HepG2 (cell line): ENCODE results near the gene TYMS. TPM values are rescaled to one million over a fixed set of nuclear protein-coding genes. Genes with fewer than 3 reads are reported as not detected.

Source experiments
- ATAC-seq: fragments of 200-7000 bp; cut with Tn5 transposase; 3 replicates; pipeline ENCODE4 v1.9.1; 2020; ENCODE audit warnings: mild to moderate bottlenecking, moderate library complexity
- BruUV-seq: library from RNA; stranded (reverse); fragments of 400-500 nt; replicated peaks from 2 replicates; lab custom pipeline; 2021; lab: Mats Ljungman, UMichigan
- CTCF ChIA-PET: fragments of 300-600 bp; formaldehyde crosslinking; extraction: SDS; loops from one replicate; lab custom pipeline; 2021; ENCODE audit warnings: low total read pairs, inconsistent platforms, low intra/inter-chr PET ratio; lab: Yijun Ruan, JAX
- POLR2A ChIA-PET: fragments of 350-600 bp; sonication (Branson Sonifier 250); formaldehyde crosslinking; loops from one replicate; lab custom pipeline; 2020; ENCODE audit warnings: antibody characterized with exemption, inconsistent platforms; lab: Yijun Ruan, JAX
- DNase-seq: peaks from one replicate; pipeline ENCODE4 v3.0.0-alpha.2; 2015; ENCODE audit warnings: low spot score
- FAIRE-seq: peaks from 3 replicates; lab custom pipeline; 2011; peaks lifted over from hg19 to GRCh38; lab: Jason Lieb, UNC
- H2AFZ ChIP-seq: one replicate; pipeline ENCODE4 v1.6.1; 2011; ENCODE audit warnings: low read length, inconsistent platforms
- H3K27ac ChIP-seq: fragments of 300-600 bp; 3 replicates; pipeline ENCODE4 v1.8.0; 2011; ENCODE audit warnings: mixed run types, mild to moderate bottlenecking, mixed read lengths, low read length, inconsistent platforms; ENCODE audit not compliant: insufficient read depth; ENCODE audit errors: extremely low read length
- H3K27me3 ChIP-seq, 2 experiments: fragments of 200-600 bp in 1 of 2; 2 replicates in 1 of 2; 3 replicates in 1 of 2; pipeline versions ENCODE4 v1.6.0 to v1.8.0; 2011; ENCODE audit warnings: low read length in 2 of 2, mild to moderate bottlenecking in 2 of 2, moderate library complexity in 2 of 2, inconsistent platforms in 1 of 2; ENCODE audit not compliant: insufficient read depth in 2 of 2, control insufficient read depth in 1 of 2
- H3K36me3 ChIP-seq, 2 experiments: fragments of 200-600 bp in 1 of 2; replicated peaks in 1 of 2; 2 replicates in 1 of 2; 3 replicates in 1 of 2; pipeline versions ENCODE4 v1.5.1 to v1.8.0; 2011; ENCODE audit warnings: low read length in 2 of 2, inconsistent platforms in 1 of 2; ENCODE audit not compliant: insufficient read depth in 2 of 2, control insufficient read depth in 1 of 2
- H3K4me1 ChIP-seq: 2 replicates; pipeline ENCODE4 v1.5.1; 2012; ENCODE audit warnings: low read length, inconsistent platforms; ENCODE audit not compliant: insufficient read depth
- H3K4me2 ChIP-seq: 2 replicates; pipeline ENCODE4 v1.6.0; 2011; ENCODE audit warnings: low read depth, low read length, inconsistent platforms
- H3K4me3 ChIP-seq, 3 experiments: fragments of 200-600 bp in 1 of 3; sonication (generic), shearing (Covaris generic) in 1 of 3; replicated peaks in 1 of 3; 2 replicates each; pipeline ENCODE4 v1.5.1; 2011 to 2016; ENCODE audit warnings: low read length in 3 of 3, inconsistent platforms in 2 of 3, low read depth in 2 of 3, mild to moderate bottlenecking in 2 of 3, control low read depth in 1 of 3, mixed read lengths in 1 of 3; ENCODE audit not compliant: insufficient read depth in 1 of 3
- H3K79me2 ChIP-seq: one replicate; pipeline ENCODE4 v1.6.1; 2011; ENCODE audit warnings: low read length, inconsistent platforms; ENCODE audit not compliant: insufficient read depth
- H3K9ac ChIP-seq: 2 replicates; pipeline ENCODE4 v1.6.0; 2011; ENCODE audit warnings: mild to moderate bottlenecking, low read depth, low read length, inconsistent platforms; ENCODE audit not compliant: insufficient read depth
- H3K9me3 ChIP-seq: 2 replicates; pipeline ENCODE4 v1.5.1; 2012; ENCODE audit warnings: mild to moderate bottlenecking, low read length
- H4K20me1 ChIP-seq: 2 replicates; pipeline ENCODE4 v1.6.0; 2011; ENCODE audit warnings: inconsistent platforms, mild to moderate bottlenecking, low read length, moderate library complexity; ENCODE audit not compliant: insufficient read depth
- PATZ1 ChIP-seq: sonication (generic); formaldehyde crosslinking; IDR thresholded peaks from 2 replicates; pipeline ENCODE4 v1.4.0; 2020; ENCODE audit warnings: missing genetic modification reagents
- POLR2A ChIP-seq, 2 experiments: IDR thresholded peaks; 2 replicates each; pipeline ENCODE4 v1.6.1; 2011; ENCODE audit warnings: low read depth in 2 of 2, low read length in 2 of 2, mild to moderate bottlenecking in 1 of 2, moderate library complexity in 1 of 2; ENCODE audit not compliant: insufficient read depth in 1 of 2
- RARG ChIP-seq: sonication (generic); formaldehyde crosslinking; IDR thresholded peaks from 2 replicates; pipeline ENCODE4 v1.4.0; 2020; ENCODE audit warnings: low read depth, mild to moderate bottlenecking, missing genetic modification reagents
- RBM22 ChIP-seq: fragments of 200-400 bp; formaldehyde crosslinking; optimal IDR thresholded peaks from 2 replicates; pipeline ENCODE3; 2017; ENCODE audit warnings: mild to moderate bottlenecking, low read length, moderate library complexity
- RNF219 ChIP-seq: sonication (generic); formaldehyde crosslinking; IDR thresholded peaks from 2 replicates; pipeline ENCODE4 v1.5.0; 2020; ENCODE audit warnings: mild to moderate bottlenecking, missing genetic modification reagents
- UBTF ChIP-seq: sonication (generic); formaldehyde crosslinking; IDR thresholded peaks from 2 replicates; pipeline ENCODE4 v1.4.0; 2020; ENCODE audit warnings: mild to moderate bottlenecking, missing genetic modification reagents
- ZSCAN21 ChIP-seq: sonication (generic); formaldehyde crosslinking; IDR thresholded peaks from 2 replicates; pipeline ENCODE4 v1.8.0; 2022; ENCODE audit warnings: mild to moderate bottlenecking, missing genetic modification reagents, moderate library complexity, borderline replicate concordance
- WGBS: methylation state at CpG from one replicate; pipeline ENCODE4 v1.1.6; 2017; ENCODE audit warnings: low lambda C conversion rate; 5-methylcytosine and 5-hydroxymethylcytosine counted together
- in situ Hi-C: cut with HindIII; loops from 2 replicates; pipeline ENCODE4 v1.10.0; 2017; ENCODE audit warnings: low pct_unique_long_range_greater_than_20kb; ENCODE audit not compliant: extremely low pct_ligation_motif_present
- intact Hi-C: fragments of 100-400 bp; cut with micrococcal nuclease; formaldehyde crosslinking; loops from one replicate; pipeline ENCODE4 v1.10.0; 2022; ENCODE audit not compliant: unreplicated experiment
- polyA plus RNA-seq, 8 experiments: library from polyadenylated mRNA; depleted of rRNA in 3 of 8; stranded (reverse) in 7 of 8; unstranded in 1 of 8; fragments of >200 nt; fragmentation: Illumina TruSeq in 4 of 8; extraction: Trizol in 4 of 8; gene quantifications; 2 replicates each; pipeline versions ENCODE4 v1.2.1 to v1.2.3, GENCODE V29; 2011 to 2016; ENCODE audit warnings: low read depth in 4 of 8, missing spikeins in 1 of 8, mixed read lengths in 1 of 8; ENCODE audit not compliant: insufficient read depth in 1 of 8
- total RNA-seq, 5 experiments: library from RNA; depleted of rRNA; stranded (reverse); fragments of >200 nt; fragmentation: Illumina TruSeq; extraction: Trizol; gene quantifications; 2 replicates each; pipeline ENCODE4 v1.2.3, GENCODE V29; 2016; ENCODE audit warnings: low read depth in 1 of 5

Gene TYMS
- total and polyA plus RNA-seq, 2 of the 13 experiments (the other 11 are each of a cell fraction or from before 2014, with no cell fraction given) = 80.1 to 106 TPM

- H4K20me1 ChIP-seq = peaks cover 3% of the 10 kb centered on the region; the same call in 1 of the 2 replicates
- no TSS peak for BruUV-seq
- no peak overlapping the region for H3K4me3 ChIP-seq
- H3K9ac ChIP-seq = no peak overlapping the region
- ChIA-PET CTCF (no interaction called here), POLR2A (interaction anchor here (1.0 kb wide), 2 partner anchors 13 kb away, joined by 3 to 4 read pairs; no protein-coding TSS in a partner anchor)
- TF ChIP-seq POLR2A (IDR thresholded peaks at IDR 0.05; ENCODE audit: insufficient read depth in 1 of 2, low read depth in 2 of 2, low read length in 2 of 2) (0 out of 4 replicates have a peak, but pooled peaks of 1 of the 2 experiments have one; percentile 27), RBM22 (peak; percentile 78), PATZ1 (no peak), ZSCAN21 (CRISPR knock-in tag) (peak; percentile 90)
- intact Hi-C loops = no loop called here
- H3K36me3 ChIP-seq = peaks cover 18 to 81% of the 10 kb centered on the region in 2 experiments
- FAIRE-seq (no peak), DNase-seq (no peak), ATAC-seq (no peak)
- H3K9me3 ChIP-seq = no peaks in the 10 kb centered on the region
- H3K27ac ChIP-seq = no peak overlapping the region
- in situ Hi-C loops = no loop called here
- H2AFZ ChIP-seq = no peak overlapping the region
- H3K79me2 ChIP-seq = peaks cover 4% of the 10 kb centered on the region
- H3K27me3 ChIP-seq = no peaks in the 10 kb centered on the region
- 89% methylated on average over 1 of the region's 1 CpG for WGBS
- H3K4me2 ChIP-seq = no peak overlapping the region
- H3K4me1 ChIP-seq = peaks cover 12% of the 10 kb centered on the region; the same call in 1 of the 2 replicates
Measured at GRCh38 chr18:671405-671804, 14.0 kb downstream of the TYMS start.

GRCh38 chr18:673317-673716, 15.9 kb downstream of the TYMS start:
- no peak for TF ChIP-seq RARG (CRISPR knock-in tag)
- no peak for TF ChIP-seq RNF219
- TF ChIP-seq UBTF (CRISPR knock-in tag) = no peak
- Histone ChIP-seq H3K27ac (no peak overlapping the region), H4K20me1 (no peaks in the 10 kb centered on the region; the same call in 1 of the 2 replicates), H2AFZ (no peak overlapping the region), H3K4me3 (no peak overlapping the region), H3K9me3 (no peaks in the 10 kb centered on the region), H3K9ac (no peak overlapping the region), H3K79me2 (no peaks in the 10 kb centered on the region), H3K27me3 (no peaks in the 10 kb centered on the region), H3K36me3 (peaks cover 27 to 92% of the 10 kb centered on the region in 2 experiments), H3K4me2 (no peak overlapping the region), H3K4me1 (peaks cover 4% of the 10 kb centered on the region; the same call in 1 of the 2 replicates)
- in situ Hi-C loops (no loop called here), intact Hi-C loops (no loop called here)
- BruUV-seq = TSS peak; percentile 27
- WGBS = 97% methylated on average over 3 of the region's 3 CpGs
- CTCF ChIA-PET = no interaction called here
- no peak for FAIRE-seq
- POLR2A ChIA-PET = interaction anchor here (1.5 kb wide), 1 partner anchor 15 kb away, joined by 6 read pairs; no protein-coding TSS in a partner anchor
- no peak for DNase-seq
- no peak for ATAC-seq
